Fibroblast of lung (primary cell): ENCODE results near the gene C9orf85.

Source experiments
- CTCF ChIP-seq, 2 donors: IDR thresholded peaks in 1 of 2; conservative IDR thresholded peaks in 1 of 2; 1 replicate in 1 of 2; 2 replicates in 1 of 2; pipeline ENCODE4 v1.5.1; 2011 to 2012; ENCODE audit warnings: low read length in 2 of 2, control low read depth in 1 of 2, inconsistent platforms in 1 of 2, low read depth in 1 of 2, mild to moderate bottlenecking in 1 of 2
- EZH2 ChIP-seq: IDR thresholded peaks from 2 replicates; pipeline ENCODE4 v1.5.1; 2012; ENCODE audit warnings: low read length, control low read depth, mild to moderate bottlenecking; ENCODE audit errors: missing control alignments

DNA sequence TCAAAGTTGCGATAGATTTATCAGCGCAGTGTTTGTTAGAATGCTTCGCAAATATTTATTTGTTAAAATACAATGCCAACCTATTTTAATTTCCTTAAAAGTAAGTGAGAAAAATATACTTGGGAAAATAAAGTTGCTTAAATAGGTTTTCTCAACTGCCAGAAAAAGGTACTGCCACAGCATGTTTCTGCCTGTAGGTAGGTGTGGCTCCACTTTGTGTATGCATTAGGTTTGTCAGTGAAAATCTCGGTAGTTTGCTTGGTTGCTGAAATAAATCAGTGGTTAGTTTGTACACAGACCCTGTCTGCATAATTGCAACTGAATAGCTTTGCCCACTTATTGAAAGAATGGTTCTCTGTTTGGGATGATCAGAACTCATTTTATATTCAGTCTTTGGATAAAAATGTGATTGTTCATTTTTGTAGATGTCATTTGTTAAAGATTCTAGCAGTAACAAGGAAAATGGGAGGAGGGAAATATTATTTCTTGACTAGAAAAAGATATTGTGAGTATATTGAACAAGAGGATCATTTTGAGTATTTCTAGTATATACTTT lies 25.7 kb downstream of the C9orf85 start:
- TF ChIP-seq CTCF (conservative IDR thresholded peaks at IDR 0.05 in 1 of 2, IDR thresholded peaks at IDR 0.05 in 1 of 2; ENCODE audit: low read depth in 1 of 2, low read length in 2 of 2) (no peak), EZH2 (no peak)
